ENCODE data around the gene CHD1L.
"Not testable (repeated sequence)": the region's sequence is repeated elsewhere in the genome, so short reads cannot be mapped to it uniquely, and the experiment has no call there.

The CHD1L gene

DNA sequence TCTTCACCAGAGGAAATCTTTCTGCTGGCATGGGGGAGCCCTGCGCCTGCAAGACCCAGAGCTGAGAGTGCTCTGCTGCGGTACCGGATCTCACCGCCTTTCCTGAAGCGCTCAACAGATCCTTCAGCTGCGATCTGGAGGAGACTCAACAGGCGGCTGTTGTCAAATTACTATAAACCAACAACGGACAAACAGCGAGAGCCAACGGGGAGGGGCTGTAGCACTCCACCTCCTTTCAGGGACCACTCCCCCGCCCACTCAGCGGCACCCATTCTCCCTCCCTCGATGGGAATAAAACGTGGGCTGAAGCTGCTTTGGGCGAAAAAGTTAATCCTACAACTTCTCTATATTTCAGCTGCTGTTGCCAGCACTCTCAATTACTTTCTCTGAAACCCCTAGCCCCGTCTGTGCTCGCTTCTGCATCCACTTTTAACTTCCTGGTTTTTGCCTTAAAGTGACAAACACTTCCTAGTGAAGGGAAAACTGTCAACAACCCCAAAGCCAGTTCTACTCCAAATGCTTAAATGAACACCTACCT is 17.2 kb upstream of the CHD1L start, which contains the start of gene FMO5:
TSS of gene FMO5 (minus strand) at position 147 of the 538 bp plus-strand sequence. CDS start 310 bp downstream, outside the sequence.
- FAIRE-seq = peak; percentile 59
- DNase-seq (ENCODE audit: extremely low spot score, insufficient read length, low read depth) = peak; percentile 30

DNA sequence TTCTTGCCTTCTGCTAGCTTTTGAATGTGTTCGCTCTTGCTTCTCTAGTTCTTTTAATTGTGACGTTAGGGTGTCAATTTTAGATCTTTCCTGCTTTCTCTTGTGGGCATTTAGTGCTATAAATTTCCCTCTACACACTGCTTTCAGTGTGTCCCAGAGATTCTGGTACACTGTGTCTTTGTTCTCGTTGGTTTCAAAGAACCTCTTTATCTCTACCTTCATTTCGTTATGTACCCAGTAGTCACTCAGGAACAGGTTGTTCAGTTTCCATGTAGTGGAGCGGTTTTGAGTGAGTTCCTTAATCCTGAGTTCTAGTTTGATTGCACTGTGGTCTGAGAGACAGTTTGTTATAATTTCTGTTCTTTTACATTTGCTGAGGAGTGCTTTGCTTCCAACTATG is 11.5 kb upstream of the CHD1L start:
- not testable (repeated sequence) for FAIRE-seq

DNA sequence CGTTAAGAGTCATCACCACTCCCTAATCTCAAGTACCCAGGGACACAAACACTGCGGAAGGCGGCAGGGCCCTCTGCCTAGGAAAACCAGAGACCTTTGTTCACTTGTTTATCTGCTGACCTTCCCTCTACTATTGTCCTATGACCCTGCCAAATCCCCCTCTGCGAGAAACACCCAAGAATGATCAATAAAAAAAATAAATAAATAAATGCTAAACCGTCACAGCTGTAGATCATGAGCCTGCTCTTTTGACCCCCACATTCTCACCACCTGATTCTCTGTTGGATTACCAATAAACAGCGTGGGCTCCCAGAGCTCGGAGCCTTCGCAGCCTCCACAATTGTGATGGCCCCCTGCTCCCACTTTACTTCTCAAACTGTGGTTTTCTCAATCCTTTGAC is 8.6 kb upstream of the CHD1L start:
- not testable (repeated sequence) for FAIRE-seq; DNase-seq (ENCODE audit: extremely low spot score, insufficient read length, low read depth)

More for the DNA sequence above, 11.5 kb upstream of the CHD1L start:
- not testable (repeated sequence) for DNase-seq (ENCODE audit: extremely low spot score, insufficient read length, low read depth)

DNA sequence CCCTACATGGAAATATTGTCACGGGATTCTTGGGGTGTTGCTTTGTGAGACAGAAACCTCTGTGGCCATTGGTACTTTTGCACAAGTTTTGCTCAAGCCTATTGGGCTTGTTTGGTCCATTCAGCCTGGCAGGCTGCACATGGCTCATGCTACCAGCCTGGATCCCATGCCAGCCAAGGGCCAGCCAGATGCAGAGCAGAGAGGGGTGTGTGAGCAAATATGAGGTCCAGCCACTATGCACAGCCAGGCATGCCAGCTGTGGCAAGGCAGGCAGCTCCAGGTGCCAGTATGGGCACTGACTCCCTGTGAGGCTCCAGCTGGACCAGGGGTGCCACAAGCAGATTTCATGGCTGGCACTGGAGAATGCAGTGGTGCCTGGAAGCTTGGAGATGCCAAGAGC is 6.7 kb upstream of the CHD1L start:
- FAIRE-seq (no peak), DNase-seq (ENCODE audit: extremely low spot score, insufficient read length, low read depth) (no peak)

DNA sequence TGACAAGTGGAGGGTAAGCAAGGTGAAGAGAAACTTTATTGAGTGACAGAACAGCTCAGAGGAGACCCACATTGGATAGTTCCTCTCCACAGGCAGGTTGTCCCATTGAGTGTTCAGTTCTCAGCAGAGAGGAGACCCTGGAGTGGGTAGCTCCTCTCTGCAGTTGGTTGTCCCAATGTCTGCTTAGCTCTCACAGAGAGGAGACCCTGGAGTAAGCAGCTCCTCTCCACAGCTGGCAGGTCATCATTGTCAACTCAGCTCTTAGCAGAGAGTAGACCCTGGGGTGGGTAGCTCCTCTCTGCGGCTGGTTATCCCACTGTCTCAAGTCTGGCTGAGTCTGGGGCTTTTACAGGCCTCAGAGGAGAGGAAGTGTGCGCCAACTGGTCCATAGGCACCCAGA is 6.0 kb upstream of the CHD1L start:
- DNase-seq (ENCODE audit: extremely low spot score, insufficient read length, low read depth) (no peak), FAIRE-seq (no peak)

DNA sequence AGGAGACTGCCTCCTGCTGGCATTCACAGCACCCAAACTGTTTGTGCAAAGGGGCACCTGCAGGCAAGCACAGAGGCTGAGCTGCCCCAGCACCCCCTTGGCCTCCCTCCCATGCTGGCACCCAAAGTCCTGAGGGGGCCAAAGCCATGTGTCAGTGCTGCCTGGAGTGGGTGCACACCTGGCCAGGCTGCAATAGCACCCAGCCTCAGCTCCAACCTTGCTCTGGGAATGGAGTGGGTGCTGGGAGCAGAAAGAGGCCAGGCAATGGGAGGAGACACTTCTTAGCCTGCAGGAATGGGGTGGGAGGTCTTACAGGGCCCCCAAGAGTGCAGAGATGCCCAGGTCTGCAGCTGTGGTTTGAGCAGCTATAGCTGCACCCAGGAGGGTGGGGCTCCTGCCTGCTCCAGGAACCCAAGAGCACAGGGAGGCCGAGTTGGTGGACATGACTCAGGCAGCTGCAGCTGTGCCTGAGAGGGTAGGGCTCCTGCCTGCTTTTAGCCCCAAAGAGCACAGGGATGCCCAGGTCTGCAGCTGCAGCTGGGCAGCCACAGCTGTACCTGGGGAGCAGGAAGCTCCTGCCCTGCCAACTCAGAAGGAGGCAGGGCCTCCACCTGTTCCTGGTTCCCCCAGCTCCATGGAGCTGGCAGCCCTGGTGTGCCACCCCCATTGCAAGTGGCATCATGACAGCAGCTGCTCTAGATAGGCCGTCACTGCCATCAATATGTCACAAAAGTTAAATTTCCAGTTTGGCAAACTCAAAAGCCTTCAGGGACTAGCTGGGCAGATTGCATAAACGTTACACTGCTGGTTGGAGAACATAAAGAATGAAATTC is 5.3 kb upstream of the CHD1L start:
- FAIRE-seq = no peak
- DNase-seq (ENCODE audit: extremely low spot score, insufficient read length, low read depth) = no peak

DNA sequence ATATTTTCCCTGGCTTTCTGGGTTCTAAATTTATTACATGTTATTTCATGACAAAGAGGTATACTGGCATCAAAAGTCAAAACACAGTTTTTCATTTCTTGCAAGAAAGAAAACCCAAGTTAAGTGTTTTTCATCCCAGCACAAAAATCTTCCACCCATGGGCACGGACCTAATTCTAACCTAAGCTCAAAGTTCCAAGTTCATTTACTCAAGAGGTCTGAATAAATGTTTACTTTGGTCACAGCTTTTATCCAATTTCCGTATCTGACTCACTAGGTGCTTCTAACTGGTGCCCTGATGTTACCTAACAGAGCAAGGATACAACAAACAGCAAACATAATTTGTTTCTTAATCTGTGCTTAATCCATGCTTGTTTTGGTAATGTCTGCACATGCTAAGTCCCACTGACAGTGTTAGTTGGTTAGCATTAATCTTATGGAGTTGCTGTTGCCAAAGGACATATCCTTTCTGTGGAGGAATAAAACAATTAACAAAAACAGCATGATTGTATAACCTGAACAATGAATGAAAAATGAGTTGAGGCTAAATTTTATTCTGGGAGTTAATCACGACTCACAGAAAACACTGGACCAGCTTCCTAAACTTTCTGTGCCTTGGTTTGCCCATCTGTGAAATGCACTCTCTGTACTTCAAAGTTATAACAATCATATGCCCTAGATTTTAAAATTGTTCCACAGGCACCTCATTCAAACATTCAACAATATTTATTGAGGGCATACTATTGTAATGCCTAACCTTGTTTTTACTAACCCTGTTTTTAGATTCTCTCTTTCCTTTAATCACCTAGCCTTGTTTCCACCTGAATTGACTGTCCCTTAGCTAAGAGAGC is 4.2 kb upstream of the CHD1L start:
- no peak for DNase-seq (ENCODE audit: extremely low spot score, insufficient read length, low read depth)

DNA sequence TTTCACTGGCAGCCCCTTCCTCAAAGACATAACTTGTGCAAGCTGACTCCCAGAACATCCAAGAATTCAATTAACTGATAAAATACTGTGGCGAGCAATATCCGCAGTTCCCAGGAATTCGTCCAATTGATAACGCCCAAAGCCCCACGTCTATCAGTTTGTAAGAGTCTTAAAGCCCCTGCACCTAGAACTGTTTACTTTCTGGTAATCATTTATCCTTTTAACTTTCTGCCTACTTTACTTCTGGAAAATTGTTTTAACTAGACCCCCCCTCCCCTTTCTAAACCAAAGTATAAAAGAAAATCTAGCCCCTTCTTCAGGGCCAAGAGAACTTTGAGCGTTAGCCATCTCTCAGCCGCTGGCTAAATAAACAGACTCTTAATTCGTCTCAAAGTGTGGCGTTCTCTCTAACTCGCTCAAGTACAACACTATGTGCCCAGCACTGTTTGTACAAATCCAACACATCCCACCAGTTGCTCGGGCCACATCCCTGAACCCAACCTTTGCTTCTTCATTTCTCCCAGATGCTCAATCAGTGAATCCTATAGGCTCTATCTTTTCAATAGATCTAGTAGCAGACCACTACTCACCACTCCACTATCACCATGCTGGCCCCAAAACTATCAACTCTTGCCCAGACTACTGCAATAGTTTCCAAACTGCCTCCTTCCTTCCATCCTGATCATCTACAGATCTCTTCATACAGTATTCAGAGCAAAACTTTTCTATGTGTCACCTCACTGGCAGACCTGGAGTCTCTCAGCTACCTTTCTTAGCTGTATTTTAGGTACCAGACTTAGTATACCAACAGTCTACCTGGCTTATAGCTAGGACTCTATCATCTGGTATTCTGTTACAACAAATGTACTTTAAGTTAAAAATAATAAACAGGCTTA is 3.3 kb upstream of the CHD1L start:
- no peak for DNase-seq (ENCODE audit: extremely low spot score, insufficient read length, low read depth)
- no peak for FAIRE-seq

More for the DNA sequence above, 4.2 kb upstream of the CHD1L start:
- FAIRE-seq = no peak

DNA sequence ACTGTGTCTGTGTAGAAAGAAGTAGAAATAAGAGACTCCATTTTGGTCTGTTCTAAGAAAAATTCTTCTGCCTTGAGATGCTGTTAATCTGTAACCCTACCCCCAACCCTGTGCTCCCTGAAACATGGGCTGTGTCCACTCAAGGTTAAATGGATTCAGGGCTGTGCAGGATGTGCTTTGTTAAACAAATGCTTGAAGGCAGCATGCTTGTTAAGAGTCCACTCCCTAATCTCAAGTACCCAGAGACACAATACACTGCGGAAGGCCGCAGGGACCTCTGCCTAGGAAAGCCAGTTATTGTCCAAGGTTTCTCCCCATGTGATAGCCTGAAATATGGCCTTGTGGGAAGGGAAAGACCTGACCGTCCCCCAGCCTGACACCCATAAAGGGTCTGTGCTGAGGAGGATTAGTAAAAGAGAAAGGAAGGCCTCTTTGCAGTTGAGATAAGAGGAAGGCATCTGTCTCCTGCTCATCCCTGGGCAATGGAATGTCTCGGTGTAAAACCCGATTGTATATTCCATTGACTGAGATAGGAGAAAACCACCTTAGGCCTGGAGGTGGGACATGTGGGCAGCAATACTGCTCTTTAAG is 2.3 kb upstream of the CHD1L start:
- FAIRE-seq; DNase-seq (ENCODE audit: extremely low spot score, insufficient read length, low read depth): not testable (repeated sequence)

DNA sequence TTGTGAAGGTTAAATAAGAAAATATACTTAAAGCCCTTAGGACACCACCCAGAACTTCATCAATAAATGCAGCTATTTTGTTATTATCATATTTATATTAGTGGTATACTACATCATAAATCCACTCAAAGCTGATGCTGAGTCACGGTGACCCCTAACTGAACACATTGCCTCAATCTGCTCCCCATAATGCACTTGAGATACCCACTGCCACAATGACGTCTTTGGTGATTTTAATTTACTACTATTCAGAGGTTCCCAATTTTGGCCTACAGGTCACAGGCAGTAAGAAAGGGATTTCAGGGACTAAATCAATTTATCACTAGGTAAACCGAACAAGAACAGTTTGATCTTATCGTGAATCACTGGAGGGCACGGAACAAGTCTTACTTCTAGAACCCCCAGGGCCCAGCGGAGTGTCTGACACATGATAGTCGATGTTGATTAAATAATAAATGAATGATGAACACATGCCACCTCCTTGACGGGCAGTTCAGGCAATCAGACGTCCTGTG is 493 bp upstream of the CHD1L start:
- DNase-seq (ENCODE audit: extremely low spot score, insufficient read length, low read depth) = no peak
- no peak for FAIRE-seq

DNA sequence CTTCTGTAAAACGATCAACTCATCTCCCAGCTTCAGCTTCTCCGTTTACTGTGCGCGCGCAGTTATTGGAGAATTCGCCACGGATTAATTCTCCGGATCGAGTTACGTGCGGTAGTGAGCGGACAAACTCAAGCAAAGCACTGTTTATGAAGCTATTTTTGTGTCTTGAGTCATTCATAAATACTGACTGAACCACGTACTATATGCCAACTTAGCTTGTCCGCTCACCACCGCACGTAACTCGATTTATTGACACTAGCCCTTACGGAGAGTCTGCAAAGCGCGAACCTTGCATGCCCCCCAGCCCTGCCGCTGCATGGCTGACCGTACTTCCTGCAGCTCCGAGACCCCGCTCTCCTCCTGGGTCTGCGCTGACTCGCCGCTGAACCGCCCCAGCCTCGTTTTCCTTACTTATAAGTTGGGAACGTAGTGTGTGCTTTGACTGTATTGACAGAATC is 773 bp downstream of the CHD1L start:
- DNase-seq (ENCODE audit: extremely low spot score, insufficient read length, low read depth) (no peak), FAIRE-seq (no peak)

DNA sequence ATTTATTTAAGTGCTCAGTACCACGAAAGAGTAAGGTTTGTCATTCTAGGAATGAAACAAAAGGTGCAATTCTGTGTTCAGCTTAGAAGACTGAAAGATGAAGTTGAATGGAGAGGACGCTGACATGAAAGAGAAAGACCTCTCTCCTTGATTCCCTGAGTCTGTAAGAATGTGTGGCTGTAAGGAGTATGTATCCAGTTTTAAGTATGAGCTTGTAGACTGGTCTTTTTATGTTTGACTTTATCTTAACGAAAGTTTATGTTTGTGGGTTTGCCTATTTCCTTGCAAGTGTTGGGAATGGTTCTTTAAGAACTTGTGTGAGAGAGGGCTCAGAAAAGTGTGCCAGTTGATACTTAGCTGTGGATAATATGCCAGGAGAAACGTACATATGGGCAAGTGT is 1.4 kb downstream of the CHD1L start:
- no peak for FAIRE-seq
- no peak for DNase-seq (ENCODE audit: extremely low spot score, insufficient read length, low read depth)

DNA sequence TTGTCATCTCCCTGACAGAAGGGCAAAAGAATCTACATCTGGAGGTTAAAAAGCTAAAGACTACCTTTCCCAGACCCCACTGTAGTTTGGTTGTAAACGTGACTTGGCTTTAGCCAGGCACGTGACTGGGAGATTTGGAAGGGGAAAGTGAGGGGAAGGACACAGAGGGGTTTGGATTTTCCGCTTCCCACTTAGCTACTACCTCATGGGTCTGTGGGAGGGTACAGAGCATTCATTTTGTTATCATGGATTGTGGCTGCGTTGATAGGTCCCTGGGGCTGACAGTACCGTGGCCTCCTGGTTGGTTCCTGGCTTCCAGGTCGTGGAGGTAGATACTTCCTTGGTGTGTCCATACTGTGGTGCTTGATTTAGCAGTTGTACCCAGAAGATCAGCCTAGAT is 2.6 kb downstream of the CHD1L start:
- DNase-seq (ENCODE audit: extremely low spot score, insufficient read length, low read depth) (no peak), FAIRE-seq (no peak)

DNA sequence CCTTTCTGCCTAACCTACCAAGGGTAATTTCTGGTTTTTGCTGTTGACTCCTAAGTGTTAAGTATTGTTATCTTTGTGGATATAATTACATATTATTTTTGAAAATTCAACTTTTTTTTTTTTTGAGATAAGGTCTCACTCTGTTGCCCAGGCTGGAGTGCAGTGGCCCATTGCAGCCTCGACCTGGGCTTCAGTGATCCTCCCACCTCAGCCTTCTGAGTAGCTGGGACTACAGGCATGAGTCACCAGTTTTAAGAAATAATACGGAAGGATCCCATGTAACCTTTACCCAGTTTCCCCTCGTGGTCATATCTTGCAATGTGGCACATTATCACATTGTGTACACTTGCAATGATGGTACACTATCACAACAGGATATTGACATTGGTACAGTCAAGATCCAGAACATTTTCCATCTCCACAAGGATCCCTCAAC is 3.1 kb downstream of the CHD1L start:
- no peak for DNase-seq (ENCODE audit: extremely low spot score, insufficient read length, low read depth)
- FAIRE-seq = no peak

DNA sequence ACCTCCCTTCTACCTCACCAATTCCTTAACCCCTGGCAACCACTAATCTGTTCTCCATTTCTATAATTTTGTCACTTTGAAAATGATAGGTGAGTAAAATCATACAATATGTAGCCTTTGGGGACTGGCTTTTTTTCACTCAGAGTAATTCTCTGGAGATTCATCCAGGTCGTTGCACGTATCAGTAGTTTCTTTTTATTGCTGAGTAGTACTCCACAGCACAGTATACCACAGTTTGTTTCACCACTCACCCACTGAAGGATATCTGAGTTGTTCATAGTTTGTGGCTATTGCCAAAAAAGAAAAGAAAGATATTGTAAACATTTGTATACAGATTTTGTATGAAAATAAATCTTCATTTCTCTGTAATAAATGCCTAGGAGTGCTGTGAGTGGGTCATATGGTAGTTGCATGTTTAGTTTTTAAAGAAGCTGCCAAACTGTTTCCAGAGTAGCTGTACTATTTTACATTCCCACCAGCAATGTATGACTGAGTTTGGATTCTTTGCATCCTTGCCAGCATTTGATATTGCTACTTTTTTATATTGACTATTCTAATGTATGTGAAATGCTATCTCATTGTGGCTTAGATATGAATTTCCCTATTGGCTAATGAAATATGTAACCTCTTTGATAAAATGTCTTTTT is 3.7 kb downstream of the CHD1L start:
- FAIRE-seq (no peak), DNase-seq (ENCODE audit: extremely low spot score, insufficient read length, low read depth) (no peak)

DNA sequence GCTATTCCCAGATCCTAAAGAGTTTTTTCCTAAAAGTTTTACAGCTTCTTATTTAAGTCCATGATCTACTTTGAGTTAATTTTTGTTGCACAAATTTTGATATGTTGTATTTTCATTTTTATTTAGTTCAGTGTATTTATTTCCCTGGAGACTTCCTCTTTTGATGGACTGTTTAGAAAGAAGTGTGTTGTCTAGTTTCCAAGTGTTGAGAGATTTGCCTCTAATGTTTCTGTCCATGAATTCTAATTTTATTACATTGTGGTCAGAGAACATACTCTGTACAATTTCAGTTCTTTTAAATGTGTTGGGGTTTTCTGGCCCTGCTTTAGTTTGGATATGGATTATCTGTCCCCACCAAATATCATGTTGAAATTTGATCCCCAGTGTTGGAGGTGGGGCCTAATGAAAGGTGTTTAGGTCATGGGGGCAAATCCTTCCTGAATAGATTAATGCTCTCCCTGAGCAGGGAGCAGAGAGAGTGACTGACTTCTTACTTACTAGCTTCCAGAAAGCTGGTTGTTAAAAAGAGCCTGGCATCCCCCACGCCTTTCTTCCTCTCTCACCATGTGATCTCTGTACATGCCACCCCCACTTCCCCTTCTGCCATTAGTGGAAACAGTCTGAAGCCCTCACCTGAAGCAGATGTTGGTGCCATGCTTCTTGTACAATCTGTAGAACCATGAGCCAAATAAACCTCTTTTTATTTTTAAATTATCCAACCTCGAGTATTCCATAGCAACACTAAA is 4.6 kb downstream of the CHD1L start:
- FAIRE-seq = no peak
- no peak for DNase-seq (ENCODE audit: extremely low spot score, insufficient read length, low read depth)

DNA sequence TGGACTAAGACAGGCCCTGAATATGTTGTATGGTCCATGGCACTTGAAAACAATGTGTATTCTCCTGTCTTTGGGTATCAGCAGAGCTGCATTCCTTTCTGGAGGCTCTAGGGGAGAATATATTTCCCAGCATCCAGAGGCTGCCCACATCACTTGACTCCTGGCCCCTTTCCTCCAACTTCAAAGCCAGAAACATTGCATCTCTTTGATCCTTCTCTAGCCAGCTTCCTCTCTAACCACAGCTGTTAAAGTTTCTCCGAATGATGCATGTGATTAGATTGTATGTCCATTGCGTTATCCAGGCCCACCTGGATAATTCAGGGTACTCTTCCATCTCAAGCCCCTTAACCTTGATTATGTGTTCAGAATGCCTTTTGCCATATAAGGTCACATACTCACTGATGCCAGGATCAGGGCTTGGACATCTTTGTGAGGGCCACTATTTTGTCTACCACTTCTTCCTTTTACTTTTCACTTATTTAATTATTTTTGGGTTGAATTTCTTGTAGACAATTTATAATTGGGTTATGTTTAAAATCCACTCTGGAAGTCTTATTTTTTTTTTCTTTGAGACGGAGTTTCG is 5.3 kb downstream of the CHD1L start:
- DNase-seq (ENCODE audit: extremely low spot score, insufficient read length, low read depth) (no peak), FAIRE-seq (no peak)

All from GM18507 (cell line).